Duodenal mucosa (tissue), 2 donors: Measurements from ENCODE around the gene BPIFB1.

ENCODE experiments used
- H3K27ac ChIP-seq: one replicate; pipeline ENCODE4 v1.7.0; 2013; ENCODE audit warnings: low read depth, low read length
- H3K27me3 ChIP-seq, 2 donors: one replicate each; pipeline ENCODE4 v1.7.0; 2013; ENCODE audit warnings: low read length in 2 of 2, control low read depth in 1 of 2; ENCODE audit not compliant: insufficient read depth in 2 of 2, control insufficient read depth in 1 of 2
- H3K36me3 ChIP-seq, 2 donors: one replicate each; pipeline ENCODE4 v1.7.0; 2013; ENCODE audit warnings: low read length in 2 of 2, control low read depth in 1 of 2; ENCODE audit not compliant: insufficient read depth in 2 of 2, control insufficient read depth in 1 of 2
- H3K4me1 ChIP-seq, 2 donors: one replicate each; pipeline ENCODE4 v1.7.0; 2013; ENCODE audit warnings: low read length in 2 of 2, control low read depth in 1 of 2; ENCODE audit not compliant: insufficient read depth in 2 of 2, control insufficient read depth in 1 of 2
- H3K4me3 ChIP-seq, 2 donors: one replicate each; pipeline ENCODE4 v1.7.0; 2013; ENCODE audit warnings: low read length in 2 of 2, low read depth in 1 of 2
- H3K9ac ChIP-seq, 2 donors: one replicate each; pipeline ENCODE4 v1.7.0; 2013; ENCODE audit warnings: low read length in 2 of 2, low read depth in 1 of 2
- H3K9me3 ChIP-seq, 2 donors: one replicate each; pipeline ENCODE4 v1.7.0; 2013; ENCODE audit warnings: low read length in 2 of 2, control low read depth in 1 of 2; ENCODE audit not compliant: control insufficient read depth in 1 of 2

The BPIFB1 gene

GRCh38 chr20:33320006-33320405 is 37.0 kb downstream of the BPIFB1 start:
- no peaks in the 10 kb centered on the region for H3K4me1 ChIP-seq
- H3K27ac ChIP-seq, result no peak overlapping the region
- peaks cover 3 to 8% of the 10 kb centered on the region in 2 donors for H3K27me3 ChIP-seq
- H3K9ac ChIP-seq, result no peak overlapping the region
- H3K9me3 ChIP-seq, result no peaks in the 10 kb centered on the region
- no peaks in the 10 kb centered on the region for H3K36me3 ChIP-seq
- H3K4me3 ChIP-seq, result no peak overlapping the region

- no peaks in the 10 kb centered on the region for H3K9me3 ChIP-seq
- H3K27ac ChIP-seq, result no peak overlapping the region
- H3K36me3 ChIP-seq, result no peaks in the 10 kb centered on the region
- no peaks in the 10 kb centered on the region for H3K4me1 ChIP-seq
- H3K4me3 ChIP-seq, result no peak overlapping the region
- H3K27me3 ChIP-seq, result peaks cover 3 to 8% of the 10 kb centered on the region in 2 donors
- no peak overlapping the region for H3K9ac ChIP-seq
These were observed 39.4 kb downstream of the BPIFB1 start for GRCh38 chr20:33322456-33322855.

- no peaks in the 10 kb centered on the region for H3K4me1 ChIP-seq
- H3K9ac ChIP-seq, result no peak overlapping the region
- H3K27me3 ChIP-seq, result peaks cover 0 to 8% of the 10 kb centered on the region in 2 donors
- no peak overlapping the region for H3K4me3 ChIP-seq
- H3K36me3 ChIP-seq, result no peaks in the 10 kb centered on the region
- no peaks in the 10 kb centered on the region for H3K9me3 ChIP-seq
- no peak overlapping the region for H3K27ac ChIP-seq
These were observed 40.2 kb downstream of the BPIFB1 start for GRCh38 chr20:33323236-33323635.

GRCh38 chr20:33325350-33325749 is 42.3 kb downstream of the BPIFB1 start:
- no peak overlapping the region for H3K9ac ChIP-seq
- no peaks in the 10 kb centered on the region for H3K27me3 ChIP-seq
- H3K27ac ChIP-seq, result no peak overlapping the region
- H3K4me1 ChIP-seq, result no peaks in the 10 kb centered on the region
- H3K4me3 ChIP-seq, result no peak overlapping the region
- no peaks in the 10 kb centered on the region for H3K36me3 ChIP-seq
- H3K9me3 ChIP-seq, result no peaks in the 10 kb centered on the region

GRCh38 chr20:33328157-33329137 is 45.4 kb downstream of the BPIFB1 start:
- no peaks in the 10 kb centered on the region for H3K9me3 ChIP-seq
- H3K9ac ChIP-seq, result no peak overlapping the region
- no peaks in the 10 kb centered on the region for H3K4me1 ChIP-seq
- no peaks in the 10 kb centered on the region for H3K36me3 ChIP-seq
- H3K27me3 ChIP-seq, result no peaks in the 10 kb centered on the region
- no peak overlapping the region for H3K27ac ChIP-seq
- no peak overlapping the region for H3K4me3 ChIP-seq

- Histone ChIP-seq H3K9me3 (no peaks in the 10 kb centered on the region), H3K36me3 (no peaks in the 10 kb centered on the region), H3K4me1 (no peaks in the 10 kb centered on the region), H3K27me3 (no peaks in the 10 kb centered on the region), H3K27ac (no peak overlapping the region), H3K9ac (no peak overlapping the region), H3K4me3 (no peak overlapping the region)
These were observed 50.0 kb downstream of the BPIFB1 start for GRCh38 chr20:33332905-33333456.

GRCh38 chr20:33333616-33334015 is 50.6 kb downstream of the BPIFB1 start:
- Histone ChIP-seq H3K9me3 (no peaks in the 10 kb centered on the region), H3K4me3 (no peak overlapping the region), H3K4me1 (no peaks in the 10 kb centered on the region), H3K9ac (no peak overlapping the region), H3K27me3 (no peaks in the 10 kb centered on the region), H3K27ac (no peak overlapping the region), H3K36me3 (no peaks in the 10 kb centered on the region)

GRCh38 chr20:33334111-33334510 is 51.1 kb downstream of the BPIFB1 start:
- Histone ChIP-seq H3K9me3 (no peaks in the 10 kb centered on the region), H3K4me1 (no peaks in the 10 kb centered on the region), H3K36me3 (no peaks in the 10 kb centered on the region), H3K4me3 (no peak overlapping the region), H3K27ac (no peak overlapping the region), H3K27me3 (no peaks in the 10 kb centered on the region), H3K9ac (no peak overlapping the region)

- Histone ChIP-seq H3K27me3 (no peaks in the 10 kb centered on the region), H3K4me1 (no peaks in the 10 kb centered on the region), H3K9me3 (no peaks in the 10 kb centered on the region), H3K27ac (no peak overlapping the region), H3K36me3 (no peaks in the 10 kb centered on the region), H3K9ac (no peak overlapping the region), H3K4me3 (no peak overlapping the region)
These were observed 53.4 kb downstream of the BPIFB1 start for GRCh38 chr20:33336375-33336774.

GRCh38 chr20:33337119-33337518 is 54.1 kb downstream of the BPIFB1 start:
- no peak overlapping the region for H3K27ac ChIP-seq
- no peaks in the 10 kb centered on the region for H3K4me1 ChIP-seq
- no peak overlapping the region for H3K4me3 ChIP-seq
- no peak overlapping the region for H3K9ac ChIP-seq
- H3K9me3 ChIP-seq, result no peaks in the 10 kb centered on the region
- H3K27me3 ChIP-seq, result no peaks in the 10 kb centered on the region
- no peaks in the 10 kb centered on the region for H3K36me3 ChIP-seq
